Liver (tissue), 3 donors: ENCODE results near the gene ADTRP.

Experiments
- EGR1 ChIP-seq, 2 donors: IDR thresholded peaks; 2 replicates each; pipeline ENCODE4 v1.6.1; 2016 to 2018; ENCODE audit warnings: antibody characterized with exemption in 2 of 2, low read depth in 2 of 2
- RAD21 ChIP-seq, 2 donors: IDR thresholded peaks; 2 replicates each; pipeline ENCODE4 v1.6.1; 2016; ENCODE audit warnings: antibody characterized with exemption in 2 of 2, mild to moderate bottlenecking in 2 of 2
- TF ChIP-seq, protein P1 (sequence below): fragments of 150-350 bp; IDR thresholded peaks from 2 replicates; pipeline ENCODE4 v1.5.1; 2017; ENCODE audit warnings: improper control_type of control experiment, low read depth, low read length; ENCODE audit not compliant: missing input control
- TF ChIP-seq, protein P2 (sequence below): IDR thresholded peaks from 2 replicates; pipeline ENCODE4 v1.6.1; 2016; ENCODE audit warnings: antibody characterized with exemption, mild to moderate bottlenecking
- donor health status: healthy.
- donor health status: healthy.

DNA sequence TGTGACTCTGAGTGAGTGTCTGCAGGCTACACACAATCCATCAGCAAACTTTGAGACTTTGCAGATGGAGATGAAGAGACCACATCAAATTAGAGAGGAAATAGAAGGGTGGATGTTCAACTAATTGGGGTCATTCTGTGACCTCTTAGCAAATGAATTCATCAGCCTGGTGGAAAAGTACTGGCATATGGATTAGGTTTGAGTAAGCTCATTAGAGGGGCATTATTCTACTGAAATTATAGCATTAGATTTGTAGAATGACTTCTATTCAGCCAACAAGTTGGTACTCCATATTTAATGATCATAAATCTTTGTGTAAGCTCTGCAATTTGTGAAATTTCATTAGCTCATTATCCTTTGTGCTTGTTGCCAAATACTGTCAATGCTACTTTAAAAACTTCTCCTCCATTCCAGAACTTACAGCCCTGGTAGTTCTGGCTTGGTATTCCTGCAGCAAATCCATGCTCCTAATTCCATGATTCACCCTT lies 63.8 kb downstream of the ADTRP start:
- TF ChIP-seq, protein P1, sequence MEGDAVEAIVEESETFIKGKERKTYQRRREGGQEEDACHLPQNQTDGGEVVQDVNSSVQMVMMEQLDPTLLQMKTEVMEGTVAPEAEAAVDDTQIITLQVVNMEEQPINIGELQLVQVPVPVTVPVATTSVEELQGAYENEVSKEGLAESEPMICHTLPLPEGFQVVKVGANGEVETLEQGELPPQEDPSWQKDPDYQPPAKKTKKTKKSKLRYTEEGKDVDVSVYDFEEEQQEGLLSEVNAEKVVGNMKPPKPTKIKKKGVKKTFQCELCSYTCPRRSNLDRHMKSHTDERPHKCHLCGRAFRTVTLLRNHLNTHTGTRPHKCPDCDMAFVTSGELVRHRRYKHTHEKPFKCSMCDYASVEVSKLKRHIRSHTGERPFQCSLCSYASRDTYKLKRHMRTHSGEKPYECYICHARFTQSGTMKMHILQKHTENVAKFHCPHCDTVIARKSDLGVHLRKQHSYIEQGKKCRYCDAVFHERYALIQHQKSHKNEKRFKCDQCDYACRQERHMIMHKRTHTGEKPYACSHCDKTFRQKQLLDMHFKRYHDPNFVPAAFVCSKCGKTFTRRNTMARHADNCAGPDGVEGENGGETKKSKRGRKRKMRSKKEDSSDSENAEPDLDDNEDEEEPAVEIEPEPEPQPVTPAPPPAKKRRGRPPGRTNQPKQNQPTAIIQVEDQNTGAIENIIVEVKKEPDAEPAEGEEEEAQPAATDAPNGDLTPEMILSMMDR, result no peak
- no peak for TF ChIP-seq EGR1 (IDR thresholded peaks at IDR 0.05; ENCODE audit: low read depth in 2 of 2)
- TF ChIP-seq, protein P2, sequence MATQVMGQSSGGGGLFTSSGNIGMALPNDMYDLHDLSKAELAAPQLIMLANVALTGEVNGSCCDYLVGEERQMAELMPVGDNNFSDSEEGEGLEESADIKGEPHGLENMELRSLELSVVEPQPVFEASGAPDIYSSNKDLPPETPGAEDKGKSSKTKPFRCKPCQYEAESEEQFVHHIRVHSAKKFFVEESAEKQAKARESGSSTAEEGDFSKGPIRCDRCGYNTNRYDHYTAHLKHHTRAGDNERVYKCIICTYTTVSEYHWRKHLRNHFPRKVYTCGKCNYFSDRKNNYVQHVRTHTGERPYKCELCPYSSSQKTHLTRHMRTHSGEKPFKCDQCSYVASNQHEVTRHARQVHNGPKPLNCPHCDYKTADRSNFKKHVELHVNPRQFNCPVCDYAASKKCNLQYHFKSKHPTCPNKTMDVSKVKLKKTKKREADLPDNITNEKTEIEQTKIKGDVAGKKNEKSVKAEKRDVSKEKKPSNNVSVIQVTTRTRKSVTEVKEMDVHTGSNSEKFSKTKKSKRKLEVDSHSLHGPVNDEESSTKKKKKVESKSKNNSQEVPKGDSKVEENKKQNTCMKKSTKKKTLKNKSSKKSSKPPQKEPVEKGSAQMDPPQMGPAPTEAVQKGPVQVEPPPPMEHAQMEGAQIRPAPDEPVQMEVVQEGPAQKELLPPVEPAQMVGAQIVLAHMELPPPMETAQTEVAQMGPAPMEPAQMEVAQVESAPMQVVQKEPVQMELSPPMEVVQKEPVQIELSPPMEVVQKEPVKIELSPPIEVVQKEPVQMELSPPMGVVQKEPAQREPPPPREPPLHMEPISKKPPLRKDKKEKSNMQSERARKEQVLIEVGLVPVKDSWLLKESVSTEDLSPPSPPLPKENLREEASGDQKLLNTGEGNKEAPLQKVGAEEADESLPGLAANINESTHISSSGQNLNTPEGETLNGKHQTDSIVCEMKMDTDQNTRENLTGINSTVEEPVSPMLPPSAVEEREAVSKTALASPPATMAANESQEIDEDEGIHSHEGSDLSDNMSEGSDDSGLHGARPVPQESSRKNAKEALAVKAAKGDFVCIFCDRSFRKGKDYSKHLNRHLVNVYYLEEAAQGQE, result no peak
- TF ChIP-seq RAD21 (IDR thresholded peaks at IDR 0.05), result no peak
